Measurements from ENCODE around the gene LMO4.

- TF ChIP-seq CTCF (IDR thresholded peaks at IDR 0.05 in 2 of 3, conservative IDR thresholded peaks at IDR 0.05 in 1 of 3; ENCODE audit: control insufficient read depth in 2 of 3, extremely low read depth in 1 of 3, insufficient read depth in 1 of 3, low read depth in 3 of 3, low read length in 3 of 3) (no peak), SIN3A (IDR thresholded peaks at IDR 0.05; ENCODE audit: low read depth, low read length) (no peak), EZH2 (IDR thresholded peaks at IDR 0.05; ENCODE audit: borderline replicate concordance, control insufficient read depth, low read depth, low read length) (no peak), POLR2AphosphoS5 (IDR thresholded peaks at IDR 0.05; ENCODE audit: low read length) (no peak), EP300 (IDR thresholded peaks at IDR 0.05; ENCODE audit: borderline replicate concordance in 1 of 2, control insufficient read depth in 1 of 2, low read depth in 2 of 2, low read length in 2 of 2) (no peak), RAD21 (IDR thresholded peaks at IDR 0.05; ENCODE audit: insufficient read depth, low read depth, low read length) (no peak), CHD4 (IDR thresholded peaks at IDR 0.05) (no peak), MXI1 (IDR thresholded peaks at IDR 0.05; ENCODE audit: low read depth, low read length) (no peak), ZBTB11 (CRISPR knock-in tag; IDR thresholded peaks at IDR 0.05) (no peak), HCFC1 (IDR thresholded peaks at IDR 0.05; ENCODE audit: low read length) (no peak), POLR2A (IDR thresholded peaks at IDR 0.05; ENCODE audit: low read depth, low read length) (no peak)
These were observed 9.9 kb downstream of the LMO4 start for GRCh38 chr1:87338566-87338965.
